HG03442 (cell line): ENCODE measurements around the gene MKRN3.

Source experiments
- ATAC-seq: cut with Tn5 transposase; IDR thresholded peaks from one replicate; pipeline ENCODE4 v1.9.1; 2021; ENCODE audit warnings: mild to moderate bottlenecking, moderate library complexity; ENCODE audit not compliant: unreplicated experiment

Gene MKRN3

GRCh38 chr15:23565395-23566070, at the start of gene MKRN3:
Gene MKRN3 (plus strand): TSS chr15:23565674. CDS start chr15:23565783, 109 bp downstream.
- no peak for ATAC-seq

GRCh38 chr15:23516866-23517265, 48.6 kb upstream of the MKRN3 start:
- ATAC-seq, result no peak

- no peak for ATAC-seq
Observed at GRCh38 chr15:23518104-23518503, 47.4 kb upstream of the MKRN3 start.

GRCh38 chr15:23524816-23525215, 40.7 kb upstream of the MKRN3 start:
- ATAC-seq, result no peak

- no peak for ATAC-seq
Observed at GRCh38 chr15:23529891-23530290, 35.6 kb upstream of the MKRN3 start.

GRCh38 chr15:23532024-23532423, 33.5 kb upstream of the MKRN3 start:
- no peak for ATAC-seq

GRCh38 chr15:23536659-23537058, 28.8 kb upstream of the MKRN3 start:
- no peak for ATAC-seq

- ATAC-seq, result no peak
Observed at GRCh38 chr15:23538648-23539047, 26.8 kb upstream of the MKRN3 start.

- no peak for ATAC-seq
Observed at GRCh38 chr15:23539892-23540291, 25.6 kb upstream of the MKRN3 start.

- no peak for ATAC-seq
Observed at GRCh38 chr15:23546158-23546557, 19.3 kb upstream of the MKRN3 start.

- no peak for ATAC-seq
Observed at GRCh38 chr15:23548071-23548470, 17.4 kb upstream of the MKRN3 start.

- ATAC-seq, result no peak
Observed at GRCh38 chr15:23561914-23562313, 3.6 kb upstream of the MKRN3 start.

GRCh38 chr15:23564821-23565394, 566 bp upstream of the MKRN3 start:
- no peak for ATAC-seq

- ATAC-seq, result no peak
Observed at GRCh38 chr15:23566071-23566554, 639 bp downstream of the MKRN3 start.

GRCh38 chr15:23566651-23567050, 1.2 kb downstream of the MKRN3 start:
- ATAC-seq, result no peak

- ATAC-seq, result no peak
Observed at GRCh38 chr15:23567921-23568320, 2.4 kb downstream of the MKRN3 start.

- no peak for ATAC-seq
Observed at GRCh38 chr15:23569151-23569925, 3.9 kb downstream of the MKRN3 start.

- ATAC-seq, result no peak
Observed at GRCh38 chr15:23570486-23570885, 5.0 kb downstream of the MKRN3 start.

GRCh38 chr15:23572844-23573243, 7.4 kb downstream of the MKRN3 start:
- ATAC-seq, result no peak

GRCh38 chr15:23574742-23575141, 9.3 kb downstream of the MKRN3 start:
- ATAC-seq, result no peak

- ATAC-seq, result no peak
Observed at GRCh38 chr15:23576061-23576460, 10.6 kb downstream of the MKRN3 start.
